Endodermal cell (in vitro differentiated cells): ENCODE results near the gene SLC38A2. TPM values are rescaled to one million over a fixed set of nuclear protein-coding genes. Genes with fewer than 3 reads are reported as not detected.
A peak's percentile ranks its signal among the peaks of the same experiment; 100 is the strongest.

Experiments
- DNase-seq: peaks from one replicate; pipeline ENCODE4 v3.0.0-alpha.2; 2017
- H3K27ac ChIP-seq: 2 replicates; pipeline ENCODE4 v1.5.1; 2013; ENCODE audit warnings: mild to moderate bottlenecking, low read depth, low read length, moderate library complexity
- H3K27me3 ChIP-seq: 2 replicates; pipeline ENCODE4 v1.6.1; 2013; ENCODE audit warnings: mild to moderate bottlenecking, low read length, moderate library complexity; ENCODE audit not compliant: insufficient read depth, control insufficient read depth, poor library complexity, severe bottlenecking
- H3K36me3 ChIP-seq: 2 replicates; pipeline ENCODE4 v1.7.0; 2013; ENCODE audit warnings: mild to moderate bottlenecking, low read length, moderate library complexity; ENCODE audit not compliant: control insufficient read depth, insufficient read depth
- H3K4me1 ChIP-seq: one replicate; pipeline ENCODE4 v1.7.0; 2013; ENCODE audit warnings: low read length; ENCODE audit not compliant: control insufficient read depth, insufficient read depth
- H3K4me3 ChIP-seq: 2 replicates; pipeline ENCODE4 v1.5.1; 2013; ENCODE audit warnings: mild to moderate bottlenecking, low read length, moderate library complexity
- H3K9ac ChIP-seq: 2 replicates; pipeline ENCODE4 v1.6.1; 2013; ENCODE audit warnings: mild to moderate bottlenecking, low read length, moderate library complexity; ENCODE audit not compliant: poor library complexity, severe bottlenecking; ENCODE audit errors: extremely low read depth
- H3K9me3 ChIP-seq: 2 replicates; pipeline ENCODE4 v1.6.1; 2013; ENCODE audit warnings: mild to moderate bottlenecking, low read length, moderate library complexity; ENCODE audit not compliant: control insufficient read depth
- H3K27ac Mint-ChIP-seq: 2 replicates; pipeline ENCODE4 v1.8.0; 2020; ENCODE audit warnings: mixed read lengths
- H3K27me3 Mint-ChIP-seq: 2 replicates; pipeline ENCODE4 v1.8.0; 2021; ENCODE audit warnings: mild to moderate bottlenecking, mixed read lengths; ENCODE audit not compliant: insufficient read depth
- H3K36me3 Mint-ChIP-seq: 2 replicates; pipeline ENCODE4 v1.8.0; 2020; ENCODE audit warnings: low read depth, mixed read lengths
- H3K4me1 Mint-ChIP-seq: 2 replicates; pipeline ENCODE4 v1.8.0; 2020; ENCODE audit warnings: mixed read lengths
- H3K4me3 Mint-ChIP-seq: 2 replicates; pipeline ENCODE4 v1.8.0; 2020; ENCODE audit warnings: mild to moderate bottlenecking, moderate library complexity, mixed read lengths
- H3K9me3 Mint-ChIP-seq: 2 replicates; pipeline ENCODE4 v1.8.0; 2020; ENCODE audit warnings: mild to moderate bottlenecking, mixed read lengths
- CTCF ChIP-seq: fragments of 200-600 bp; sonication (generic); conservative IDR thresholded peaks from 2 replicates; pipeline ENCODE4 v1.5.0; 2021; ENCODE audit warnings: antibody characterized with exemption, mild to moderate bottlenecking
- WGBS, 2 experiments: methylation state at CpG; one replicate each; pipeline versions ENCODE4 v1.1.5 to v1.1.7; 2013; ENCODE audit warnings: missing lambda C conversion rate in 2 of 2, mixed read lengths in 1 of 2; ENCODE audit not compliant: insufficient coverage in 1 of 2, insufficient read length in 1 of 2; 5-methylcytosine and 5-hydroxymethylcytosine counted together
- total RNA-seq, 2 donors: library from RNA; stranded (reverse); fragmentation: NEBNext Ultra II Directional in 1 of 2; extraction: Animal tissue kit (Norgen Biotek cat#: 25700) in 1 of 2; gene quantifications; 2 replicates in 1 of 2; 3 replicates in 1 of 2; pipeline ENCODE4 v1.2.1, GENCODE V29; 2021

Gene SLC38A2
- total RNA-seq, 2 donors from 2014 or later = 156 to 230 TPM

GRCh38 chr12:46369095-46369473 lies 3.5 kb downstream of the SLC38A2 start:
- no peak for DNase-seq
- H3K27ac Mint-ChIP-seq = no peak overlapping the region
- H3K27ac ChIP-seq = no peak overlapping the region
- peaks cover 69% of the 10 kb centered on the region for H3K36me3 ChIP-seq
- H3K9me3 Mint-ChIP-seq = no peaks in the 10 kb centered on the region
- H3K4me1 ChIP-seq = peaks cover 26% of the 10 kb centered on the region
- H3K36me3 Mint-ChIP-seq = peaks cover 69% of the 10 kb centered on the region
- no peaks in the 10 kb centered on the region for H3K9me3 ChIP-seq
- WGBS, 2 experiments = 85 to 90% methylated on average over 3 to 4 of the region's 4 CpGs
- TF ChIP-seq CTCF = no peak
- peaks cover 44% of the 10 kb centered on the region for H3K4me1 Mint-ChIP-seq
- no peak overlapping the region for H3K9ac ChIP-seq
- peak overlapping the region; percentile 98 for H3K4me3 Mint-ChIP-seq
- H3K4me3 ChIP-seq = peak overlapping the region; percentile 98
- H3K27me3 Mint-ChIP-seq = peaks cover 7% of the 10 kb centered on the region
- H3K27me3 ChIP-seq = peaks cover 6% of the 10 kb centered on the region

GRCh38 chr12:46368684-46369083 lies 3.9 kb downstream of the SLC38A2 start:
- peaks cover 40% of the 10 kb centered on the region for H3K4me1 Mint-ChIP-seq
- peak overlapping the region; percentile 98 for H3K4me3 Mint-ChIP-seq
- DNase-seq = no peak
- peaks cover 2% of the 10 kb centered on the region for H3K27me3 ChIP-seq
- H3K36me3 Mint-ChIP-seq = peaks cover 73% of the 10 kb centered on the region
- no peak overlapping the region for H3K27ac Mint-ChIP-seq
- H3K9ac ChIP-seq = no peak overlapping the region
- 100% methylated on average over 1 of the region's 1 CpG; no CpG with 5 or more reads in 1 of the 2 experiments for WGBS, 2 experiments
- no peaks in the 10 kb centered on the region for H3K9me3 ChIP-seq
- H3K4me3 ChIP-seq = peak overlapping the region; percentile 98
- peaks cover 73% of the 10 kb centered on the region for H3K36me3 ChIP-seq
- H3K27ac ChIP-seq = no peak overlapping the region
- H3K27me3 Mint-ChIP-seq = peaks cover 3% of the 10 kb centered on the region
- no peaks in the 10 kb centered on the region for H3K9me3 Mint-ChIP-seq
- no peak for TF ChIP-seq CTCF
- H3K4me1 ChIP-seq = peaks cover 23% of the 10 kb centered on the region

GRCh38 chr12:46368138-46368537 lies 4.4 kb downstream of the SLC38A2 start:
- no peak overlapping the region for H3K9ac ChIP-seq
- no peak overlapping the region for H3K27ac ChIP-seq
- H3K4me3 Mint-ChIP-seq = peak overlapping the region; percentile 20
- H3K27me3 ChIP-seq = no peaks in the 10 kb centered on the region
- peaks cover 36% of the 10 kb centered on the region for H3K4me1 Mint-ChIP-seq
- peak overlapping the region; percentile 98 for H3K4me3 ChIP-seq
- H3K27ac Mint-ChIP-seq = no peak overlapping the region
- no peaks in the 10 kb centered on the region for H3K9me3 ChIP-seq
- peaks cover 79% of the 10 kb centered on the region for H3K36me3 Mint-ChIP-seq
- H3K36me3 ChIP-seq = peaks cover 79% of the 10 kb centered on the region
- no peak for TF ChIP-seq CTCF
- no peaks in the 10 kb centered on the region for H3K9me3 Mint-ChIP-seq
- peaks cover 20% of the 10 kb centered on the region for H3K4me1 ChIP-seq
- H3K27me3 Mint-ChIP-seq = no peaks in the 10 kb centered on the region
- no peak for DNase-seq
